PC-3 (cell line): ENCODE results near the gene SRM. TPM values are rescaled to one million over a fixed set of nuclear protein-coding genes. Genes with fewer than 3 reads are reported as not detected.
"Not testable (repeated sequence)": the region's sequence is repeated elsewhere in the genome, so short reads cannot be mapped to it uniquely, and the experiment has no call there.

ENCODE experiments used
- ATAC-seq: fragments of 200-7000 bp; cut with Tn5 transposase; 2 replicates; pipeline ENCODE4 v1.9.1; 2020; ENCODE audit warnings: mild to moderate bottlenecking, moderate library complexity
- BruUV-seq: library from RNA; stranded (reverse); fragments of 400-500 nt; replicated peaks from 2 replicates; lab custom pipeline; 2021; lab: Mats Ljungman, UMichigan
- CTCF ChIA-PET: fragments of 300-600 bp; sonication (Branson Sonifier 250); formaldehyde crosslinking; loops from one replicate; lab custom pipeline; 2022; ENCODE audit warnings: antibody characterized with exemption; lab: Charles Lee
- POLR2A ChIA-PET: fragments of 300-600 bp; sonication (Branson Sonifier 250); formaldehyde crosslinking; loops from one replicate; lab custom pipeline; 2022; ENCODE audit warnings: antibody characterized with exemption; ENCODE audit not compliant: unreplicated experiment; lab: Charles Lee
- DNase-seq: peaks from one replicate; pipeline ENCODE4 v3.0.0-alpha.2; 2015
- H2AFZ ChIP-seq: fragments of 300-600 bp; sonication (generic); 2 replicates; pipeline ENCODE4 v1.6.0; 2016; ENCODE audit warnings: antibody characterized with exemption, low read length
- H3F3A ChIP-seq: fragments of 300-600 bp; sonication (generic); one replicate; pipeline ENCODE4 v1.6.0; 2017; ENCODE audit warnings: antibody characterized with exemption, low read length, control low read depth, mild to moderate bottlenecking; ENCODE audit not compliant: unreplicated experiment
- H3K27ac ChIP-seq: fragments of 300-600 bp; sonication (generic); 2 replicates; pipeline ENCODE4 v1.5.1; 2016; ENCODE audit warnings: mild to moderate bottlenecking, low read length
- H3K27me3 ChIP-seq: fragments of 300-600 bp; sonication (generic); 2 replicates; pipeline ENCODE4 v1.6.1; 2016; ENCODE audit warnings: low read length, mixed read lengths
- H3K36me3 ChIP-seq: fragments of 300-600 bp; sonication (generic); 2 replicates; pipeline ENCODE4 v1.6.1; 2016; ENCODE audit warnings: low read depth, mixed run types, low read length, mixed read lengths
- H3K4me1 ChIP-seq: fragments of 300-600 bp; sonication (generic); 2 replicates; pipeline ENCODE4 v1.5.1; 2016; ENCODE audit warnings: low read length; ENCODE audit not compliant: insufficient read depth
- H3K4me2 ChIP-seq: fragments of 300-600 bp; sonication (generic); 2 replicates; pipeline ENCODE4 v1.6.0; 2016; ENCODE audit warnings: low read length
- H3K4me3 ChIP-seq: fragments of 300-600 bp; sonication (generic); 2 replicates; pipeline ENCODE4 v1.5.1; 2016; ENCODE audit warnings: mild to moderate bottlenecking, low read length, mixed read lengths
- H3K79me2 ChIP-seq: fragments of 300-600 bp; sonication (generic); 2 replicates; pipeline ENCODE4 v1.6.1; 2017; ENCODE audit warnings: low read length, mixed read lengths
- H3K9ac ChIP-seq: fragments of 300-600 bp; sonication (generic); 2 replicates; pipeline ENCODE4 v1.6.0; 2016; ENCODE audit warnings: mild to moderate bottlenecking, low read length
- H3K9me2 ChIP-seq: fragments of 300-600 bp; sonication (generic); replicated peaks from 2 replicates; pipeline ENCODE4 v1.6.1; 2016; ENCODE audit warnings: mixed run types, low read length, mixed read lengths
- H3K9me3 ChIP-seq: fragments of 300-600 bp; sonication (generic); 2 replicates; pipeline ENCODE4 v1.6.1; 2016; ENCODE audit warnings: low read length, mixed read lengths
- H4K20me1 ChIP-seq: fragments of 300-600 bp; sonication (generic); 2 replicates; pipeline ENCODE4 v1.6.1; 2016; ENCODE audit warnings: low read length, mixed read lengths
- CTCF ChIP-seq: fragments of 300-600 bp; sonication (generic); conservative IDR thresholded peaks from 2 replicates; pipeline ENCODE4 v1.5.1; 2017; ENCODE audit warnings: antibody characterized with exemption, low read depth, mild to moderate bottlenecking, low read length
- EZH2 ChIP-seq: fragments of 300-600 bp; sonication (generic); IDR thresholded peaks from one replicate; pipeline ENCODE4 v1.6.1; 2017; ENCODE audit warnings: antibody characterized with exemption, mild to moderate bottlenecking, low read length; ENCODE audit not compliant: unreplicated experiment
- EZH2phosphoT487 ChIP-seq: fragments of 300-600 bp; sonication (generic); IDR thresholded peaks from 2 replicates; pipeline ENCODE4 v1.6.1; 2018; ENCODE audit warnings: mild to moderate bottlenecking, antibody characterized with exemption, low read length, borderline replicate concordance
- intact Hi-C: fragments of 100-400 bp; cut with micrococcal nuclease; formaldehyde crosslinking; loops from 2 replicates; pipeline ENCODE4 v1.9.0; 2023
- total RNA-seq: library from RNA; depleted of rRNA; stranded (reverse); fragments of >200 nt; gene quantifications from 2 replicates; pipeline ENCODE4 v1.2.3, GENCODE V29; 2014

Gene SRM
- total RNA-seq, 1 experiment from 2014 or later: 151 TPM

GRCh38 chr1:11107599-11107998 is 47.8 kb upstream of the SRM start:
- H3F3A ChIP-seq: no peaks in the 10 kb centered on the region
- H3K9me3 ChIP-seq: no peaks in the 10 kb centered on the region
- no peak overlapping the region for H3K4me3 ChIP-seq
- peaks cover 46% of the 10 kb centered on the region for H3K36me3 ChIP-seq
- no peaks in the 10 kb centered on the region for H3K27me3 ChIP-seq
- no peak for TF ChIP-seq EZH2
- TF ChIP-seq EZH2phosphoT487: no peak
- TF ChIP-seq CTCF: no peak
- ChIA-PET CTCF (no interaction called here), POLR2A (no interaction called here)
- DNase-seq: no peak
- H3K9me2 ChIP-seq: no peaks in the 10 kb centered on the region
- ATAC-seq: no peak
- no peaks in the 10 kb centered on the region for H4K20me1 ChIP-seq
- no peak overlapping the region for H3K9ac ChIP-seq
- no peaks in the 10 kb centered on the region for H3K4me1 ChIP-seq
- intact Hi-C loops: no loop called here
- no peak overlapping the region for H2AFZ ChIP-seq
- no peaks in the 10 kb centered on the region for H3K79me2 ChIP-seq
- no peak overlapping the region for H3K4me2 ChIP-seq
- BruUV-seq: no TSS peak
- no peak overlapping the region for H3K27ac ChIP-seq

- ATAC-seq: no peak
- Histone ChIP-seq H3K36me3 (peaks cover 31% of the 10 kb centered on the region; the same call in 1 of the 2 replicates), H3K27ac (no peak overlapping the region), H3K9me2 (no peaks in the 10 kb centered on the region), H2AFZ (no peak overlapping the region), H3K4me2 (no peak overlapping the region), H3K4me3 (no peak overlapping the region), H3K9me3 (no peaks in the 10 kb centered on the region), H3F3A (no peaks in the 10 kb centered on the region), H3K4me1 (no peaks in the 10 kb centered on the region), H3K79me2 (no peaks in the 10 kb centered on the region), H3K27me3 (no peaks in the 10 kb centered on the region), H3K9ac (no peak overlapping the region), H4K20me1 (no peaks in the 10 kb centered on the region)
- TF ChIP-seq CTCF (no peak), EZH2 (no peak), EZH2phosphoT487 (no peak)
- CTCF ChIA-PET: no interaction called here
- POLR2A ChIA-PET: no interaction called here
- DNase-seq: no peak
- BruUV-seq: no TSS peak
- intact Hi-C loops: no loop called here
These were observed 45.8 kb upstream of the SRM start for GRCh38 chr1:11105586-11105985.

- POLR2A ChIA-PET: no interaction called here
- DNase-seq (no peak), ATAC-seq (no peak)
These were observed 41.5 kb upstream of the SRM start for GRCh38 chr1:11101347-11101746.

GRCh38 chr1:11100806-11101205 is 41.0 kb upstream of the SRM start:
- H3K4me3 ChIP-seq, H3K4me2 ChIP-seq, BruUV-seq, intact Hi-C loops, ATAC-seq, POLR2A ChIA-PET, H4K20me1 ChIP-seq, H3K9me3 ChIP-seq, H3K27me3 ChIP-seq, H3F3A ChIP-seq, CTCF ChIA-PET, H3K27ac ChIP-seq, H2AFZ ChIP-seq, DNase-seq, H3K9me2 ChIP-seq, H3K9ac ChIP-seq: not testable (repeated sequence)
- H3K4me1 ChIP-seq: peaks cover 16% of the 10 kb centered on the region
- peaks cover 21% of the 10 kb centered on the region for H3K79me2 ChIP-seq
- peaks cover 17% of the 10 kb centered on the region for H3K36me3 ChIP-seq

More at GRCh38 chr1:11101347-11101746, 41.5 kb upstream of the SRM start:
- no peak overlapping the region for H3K4me2 ChIP-seq
- no peak for TF ChIP-seq EZH2
- TF ChIP-seq EZH2phosphoT487: no peak
- TF ChIP-seq CTCF: no peak
- no peaks in the 10 kb centered on the region for H3F3A ChIP-seq
- no TSS peak for BruUV-seq
- peaks cover 21% of the 10 kb centered on the region for H3K36me3 ChIP-seq
- H3K27ac ChIP-seq: no peak overlapping the region
- H3K9me2 ChIP-seq: no peaks in the 10 kb centered on the region
- no peaks in the 10 kb centered on the region for H3K9me3 ChIP-seq
- no peak overlapping the region for H2AFZ ChIP-seq
- intact Hi-C loops: no loop called here
- H3K4me1 ChIP-seq: peaks cover 16% of the 10 kb centered on the region
- H3K79me2 ChIP-seq: peaks cover 21% of the 10 kb centered on the region
- H3K9ac ChIP-seq: no peak overlapping the region
- H4K20me1 ChIP-seq: 0 out of 2 replicates have a peak, but pooled peaks cover 4% of the 10 kb centered on the region
- no peak overlapping the region for H3K4me3 ChIP-seq
- H3K27me3 ChIP-seq: no peaks in the 10 kb centered on the region
- CTCF ChIA-PET: no interaction called here
